Left lung (tissue), 10 donors: ENCODE measurements around the gene ARHGAP45. TPM values are rescaled to one million over a fixed set of nuclear protein-coding genes. Genes with fewer than 3 reads are reported as not detected.

ENCODE experiments used
- ATAC-seq: fragments of 200-7000 bp; cut with Tn5 transposase; one replicate; pipeline ENCODE4 v1.9.1; 2020; ENCODE audit warnings: moderate library complexity
- DNase-seq, 4 donors: peaks; one replicate each; pipeline ENCODE4 v3.0.0-alpha.2; 2013 to 2020
- H3K27ac ChIP-seq, 2 donors: fragments of 200-600 bp; sonication (generic) in 1 of 2; one replicate each; pipeline versions ENCODE4 v1.5.0 to v1.8.0; 2020 to 2021
- H3K27me3 ChIP-seq, 2 donors: fragments of 200-600 bp; sonication (generic) in 1 of 2; one replicate each; pipeline versions ENCODE4 v1.5.0 to v1.8.0; 2020 to 2021
- H3K36me3 ChIP-seq, 2 donors: fragments of 200-600 bp; sonication (generic) in 1 of 2; one replicate each; pipeline versions ENCODE4 v1.5.0 to v1.8.0; 2020 to 2021
- H3K4me1 ChIP-seq, 2 donors: fragments of 200-600 bp; one replicate each; pipeline ENCODE4 v1.8.0; 2021
- H3K4me3 ChIP-seq, 2 donors: fragments of 200-600 bp; sonication (generic) in 1 of 2; one replicate each; pipeline versions ENCODE4 v1.5.0 to v1.8.0; 2020 to 2021; ENCODE audit warnings: mild to moderate bottlenecking in 1 of 2
- H3K9me3 ChIP-seq, 2 donors: fragments of 200-600 bp; sonication (generic) in 1 of 2; one replicate each; pipeline versions ENCODE4 v1.5.0 to v1.8.0; 2020 to 2021
- intact Hi-C, 2 donors: fragments of 100-400 bp; cut with DNase I; formaldehyde crosslinking; loops; one replicate each; pipeline versions ENCODE4 v1.11.2 to v1.14.2; 2022
- polyA plus RNA-seq, 6 donors: library from polyadenylated mRNA; unstranded; fragments of 120-200 nt; gene quantifications; one replicate each; pipeline ENCODE4 v1.2.1, GENCODE V29; 2013; ENCODE audit not compliant: insufficient read length in 6 of 6
- total RNA-seq, 2 donors: library from RNA; stranded (reverse); fragmentation: NEBNext Ultra II Directional; extraction: Animal tissue kit (Norgen Biotek cat#: 25700); gene quantifications; one replicate each; pipeline ENCODE4 v1.2.1, GENCODE V29; 2021
- TF ChIP-seq, protein P1 (sequence below), 2 donors: fragments of 200-600 bp; sonication (generic) in 1 of 2; IDR thresholded peaks; one replicate each; pipeline versions ENCODE4 v1.5.0 to v1.8.0; 2021; ENCODE audit warnings: antibody characterized with exemption in 2 of 2
- donor health status: DM: no; HTN: yes; CAD: no.
- donor health status: DM: no; HTN: no; CAD: no.

The ARHGAP45 gene
- total and polyA plus RNA-seq, 8 donors: 8.5 to 83.8 (median 12.0) TPM

DNA sequence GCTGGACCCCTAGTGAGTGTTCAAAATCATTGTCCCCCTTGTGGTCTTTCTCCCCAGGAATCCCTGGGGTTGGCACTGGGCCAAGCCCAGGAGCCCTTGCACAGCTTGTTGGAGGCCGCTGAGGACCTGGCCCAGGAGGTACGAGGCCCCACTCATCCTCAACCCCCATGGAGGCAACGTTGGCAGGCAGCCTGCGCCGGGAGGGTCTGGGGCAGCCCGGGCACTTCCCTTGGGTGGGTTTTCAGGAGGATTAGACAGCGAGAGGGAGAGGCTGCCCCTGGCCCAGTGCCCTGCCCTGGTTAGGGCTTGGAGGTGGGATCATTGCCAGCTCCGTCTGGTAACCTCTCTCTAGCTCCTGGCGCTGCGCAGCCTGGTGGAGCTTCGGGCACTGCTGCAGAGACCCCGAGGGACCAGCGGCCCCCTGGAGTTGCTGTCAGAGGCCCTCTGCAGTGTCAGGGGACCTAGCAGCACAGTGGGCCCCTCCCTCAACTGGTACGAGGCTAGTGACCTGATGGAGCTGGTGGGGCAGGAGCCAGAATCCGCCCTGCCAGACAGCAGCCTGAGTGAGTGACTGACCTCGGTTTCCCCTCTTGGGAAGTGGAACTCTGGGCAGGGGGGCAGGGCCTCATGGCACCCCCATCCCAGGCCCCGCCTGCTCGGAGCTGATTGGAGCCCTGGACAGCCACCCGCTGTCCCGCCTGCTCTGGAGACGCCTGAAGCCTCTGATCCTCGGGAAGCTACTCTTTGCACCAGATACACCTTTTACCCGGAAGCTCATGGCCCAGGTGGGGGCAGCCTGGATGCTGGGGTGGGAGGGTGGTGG lies 24.1 kb upstream of the ARHGAP45 start:
- DNase-seq (peak in 1 of 4 donors; percentile 69), ATAC-seq (no peak)
- Histone ChIP-seq H3K9me3 (no peaks in the 10 kb centered on the region), H3K27ac (no peak overlapping the region), H3K4me1 (peaks cover 15 to 44% of the 10 kb centered on the region in 2 donors), H3K4me3 (no peak overlapping the region), H3K27me3 (no peaks in the 10 kb centered on the region), H3K36me3 (peaks cover 0 to 54% of the 10 kb centered on the region in 2 donors)
- intact Hi-C loops: no loop called here
- TF ChIP-seq, protein P1, sequence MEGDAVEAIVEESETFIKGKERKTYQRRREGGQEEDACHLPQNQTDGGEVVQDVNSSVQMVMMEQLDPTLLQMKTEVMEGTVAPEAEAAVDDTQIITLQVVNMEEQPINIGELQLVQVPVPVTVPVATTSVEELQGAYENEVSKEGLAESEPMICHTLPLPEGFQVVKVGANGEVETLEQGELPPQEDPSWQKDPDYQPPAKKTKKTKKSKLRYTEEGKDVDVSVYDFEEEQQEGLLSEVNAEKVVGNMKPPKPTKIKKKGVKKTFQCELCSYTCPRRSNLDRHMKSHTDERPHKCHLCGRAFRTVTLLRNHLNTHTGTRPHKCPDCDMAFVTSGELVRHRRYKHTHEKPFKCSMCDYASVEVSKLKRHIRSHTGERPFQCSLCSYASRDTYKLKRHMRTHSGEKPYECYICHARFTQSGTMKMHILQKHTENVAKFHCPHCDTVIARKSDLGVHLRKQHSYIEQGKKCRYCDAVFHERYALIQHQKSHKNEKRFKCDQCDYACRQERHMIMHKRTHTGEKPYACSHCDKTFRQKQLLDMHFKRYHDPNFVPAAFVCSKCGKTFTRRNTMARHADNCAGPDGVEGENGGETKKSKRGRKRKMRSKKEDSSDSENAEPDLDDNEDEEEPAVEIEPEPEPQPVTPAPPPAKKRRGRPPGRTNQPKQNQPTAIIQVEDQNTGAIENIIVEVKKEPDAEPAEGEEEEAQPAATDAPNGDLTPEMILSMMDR (IDR thresholded peaks at IDR 0.05): no peak

DNA sequence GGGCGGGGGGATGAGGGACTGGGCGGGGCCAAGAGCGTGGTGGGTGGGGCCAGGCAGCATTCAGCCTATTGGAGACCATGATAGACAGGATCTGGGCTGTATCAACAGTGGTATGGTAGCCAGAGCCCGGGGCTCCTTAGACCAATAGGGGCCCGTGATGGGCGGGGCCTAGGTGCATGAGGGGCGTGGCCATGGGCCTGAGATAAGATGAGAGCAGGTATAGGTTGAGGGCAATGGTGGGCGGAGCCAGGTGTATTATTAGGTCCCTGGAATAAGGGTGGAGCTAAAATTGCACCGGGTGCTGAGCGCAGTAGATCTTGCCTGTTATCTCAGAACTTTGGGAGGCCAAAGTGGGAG lies 21.7 kb upstream of the ARHGAP45 start:
- intact Hi-C loops: no loop called here
- H3K4me1 ChIP-seq: peaks cover 15 to 20% of the 10 kb centered on the region in 2 donors
- no peaks in the 10 kb centered on the region for H3K9me3 ChIP-seq
- TF ChIP-seq, protein P1 (IDR thresholded peaks at IDR 0.05): no peak
- ATAC-seq (no peak), DNase-seq (peak in 1 of 4 donors; percentile 62)
- H3K4me3 ChIP-seq: no peak overlapping the region
- H3K36me3 ChIP-seq: peaks cover 0 to 43% of the 10 kb centered on the region in 2 donors
- no peaks in the 10 kb centered on the region for H3K27me3 ChIP-seq
- H3K27ac ChIP-seq: no peak overlapping the region

DNA sequence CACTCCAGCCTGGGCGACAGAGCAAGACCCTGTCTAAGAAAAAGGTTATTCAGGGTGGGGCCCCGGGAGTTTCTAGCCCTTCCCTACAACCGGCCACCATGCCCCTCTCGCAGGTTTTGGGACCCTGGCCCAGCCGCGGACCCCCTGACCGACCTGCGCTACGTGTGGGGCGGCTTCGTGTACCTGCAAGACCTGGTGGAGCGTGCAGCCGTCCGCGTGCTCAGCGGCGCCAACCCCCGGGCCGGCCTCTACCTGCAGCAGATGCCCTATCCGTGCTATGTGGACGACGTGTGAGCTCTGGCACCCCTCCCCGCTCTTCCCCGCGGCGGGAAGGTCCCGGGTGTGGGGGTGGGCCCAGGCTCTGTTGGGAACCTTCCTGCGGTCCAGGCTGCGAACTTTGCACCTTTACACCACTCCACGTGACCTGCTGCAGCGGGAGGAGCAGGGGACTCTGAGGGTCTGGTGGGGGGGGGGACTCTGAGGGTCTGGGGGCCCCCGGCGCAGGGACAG lies 20.8 kb upstream of the ARHGAP45 start:
- ATAC-seq: no peak
- peaks cover 6 to 11% of the 10 kb centered on the region in 2 donors for H3K4me1 ChIP-seq
- no peak overlapping the region for H3K4me3 ChIP-seq
- no peak overlapping the region for H3K27ac ChIP-seq
- no peaks in the 10 kb centered on the region for H3K9me3 ChIP-seq
- H3K27me3 ChIP-seq: no peaks in the 10 kb centered on the region
- intact Hi-C loops: no loop called here
- H3K36me3 ChIP-seq: peaks cover 0 to 43% of the 10 kb centered on the region in 2 donors
- TF ChIP-seq, protein P1 (IDR thresholded peaks at IDR 0.05): no peak
- DNase-seq: peak in 1 of 4 donors; percentile 76

DNA sequence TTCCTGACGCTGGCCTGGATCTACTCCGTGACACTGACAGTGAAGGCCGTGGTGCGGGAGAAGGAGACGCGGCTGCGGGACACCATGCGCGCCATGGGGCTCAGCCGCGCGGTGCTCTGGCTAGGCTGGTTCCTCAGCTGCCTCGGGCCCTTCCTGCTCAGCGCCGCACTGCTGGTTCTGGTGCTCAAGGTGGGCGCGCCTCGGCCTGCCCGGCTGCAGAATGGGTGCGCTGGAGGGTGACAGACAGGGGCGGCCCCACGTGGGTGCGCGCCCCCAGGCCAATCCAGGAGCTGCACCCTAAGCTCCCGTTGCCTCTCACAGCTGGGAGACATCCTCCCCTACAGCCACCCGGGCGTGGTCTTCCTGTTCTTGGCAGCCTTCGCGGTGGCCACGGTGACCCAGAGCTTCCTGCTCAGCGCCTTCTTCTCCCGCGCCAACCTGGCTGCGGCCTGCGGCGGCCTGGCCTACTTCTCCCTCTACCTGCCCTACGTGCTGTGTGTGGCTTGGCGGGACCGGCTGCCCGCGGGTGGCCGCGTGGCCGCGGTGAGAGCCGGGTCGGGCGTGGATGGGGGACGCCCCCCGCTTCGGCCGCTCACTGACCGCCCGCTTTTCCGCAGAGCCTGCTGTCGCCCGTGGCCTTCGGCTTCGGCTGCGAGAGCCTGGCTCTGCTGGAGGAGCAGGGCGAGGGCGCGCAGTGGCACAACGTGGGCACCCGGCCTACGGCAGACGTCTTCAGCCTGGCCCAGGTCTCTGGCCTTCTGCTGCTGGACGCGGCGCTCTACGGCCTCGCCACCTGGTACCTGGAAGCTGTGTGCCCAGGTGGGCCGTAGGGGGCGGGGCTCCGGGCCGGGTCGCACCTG lies 19.9 kb upstream of the ARHGAP45 start:
- intact Hi-C loops: no loop called here
- DNase-seq (peak in 1 of 4 donors; percentile 72), ATAC-seq (no peak)
- H3K36me3 ChIP-seq: peaks cover 0 to 43% of the 10 kb centered on the region in 2 donors
- no peaks in the 10 kb centered on the region for H3K27me3 ChIP-seq
- no peaks in the 10 kb centered on the region for H3K9me3 ChIP-seq
- TF ChIP-seq, protein P1 (IDR thresholded peaks at IDR 0.05): no peak
- H3K27ac ChIP-seq: no peak overlapping the region
- no peak overlapping the region for H3K4me3 ChIP-seq
- H3K4me1 ChIP-seq: peaks cover 0 to 2% of the 10 kb centered on the region in 2 donors
